Measurements from ENCODE around the gene TPX2.
A peak's percentile ranks its signal among the peaks of the same experiment; 100 is the strongest.

The TPX2 gene

DNA sequence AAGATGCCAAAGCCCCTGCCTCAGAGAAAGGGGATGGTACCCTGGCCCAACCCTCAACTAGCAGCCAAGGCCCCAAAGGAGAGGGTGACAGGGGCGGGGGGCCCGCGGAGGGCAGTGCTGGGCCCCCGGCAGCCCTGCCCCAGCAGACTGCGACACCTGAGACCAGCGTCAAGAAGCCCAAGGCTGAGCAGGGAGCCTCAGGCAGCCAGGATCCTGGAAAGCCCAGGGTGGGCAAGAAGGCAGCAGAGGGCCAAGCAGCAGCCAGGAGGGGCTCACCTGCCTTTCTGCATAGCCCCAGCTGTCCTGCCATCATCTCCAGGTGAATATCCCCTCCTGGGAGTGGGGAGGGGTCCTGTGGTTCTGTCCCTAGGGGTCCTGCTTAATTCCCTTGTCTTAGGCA, 81.1 kb downstream of the TPX2 start:
- TF ChIP-seq, protein P1, sequence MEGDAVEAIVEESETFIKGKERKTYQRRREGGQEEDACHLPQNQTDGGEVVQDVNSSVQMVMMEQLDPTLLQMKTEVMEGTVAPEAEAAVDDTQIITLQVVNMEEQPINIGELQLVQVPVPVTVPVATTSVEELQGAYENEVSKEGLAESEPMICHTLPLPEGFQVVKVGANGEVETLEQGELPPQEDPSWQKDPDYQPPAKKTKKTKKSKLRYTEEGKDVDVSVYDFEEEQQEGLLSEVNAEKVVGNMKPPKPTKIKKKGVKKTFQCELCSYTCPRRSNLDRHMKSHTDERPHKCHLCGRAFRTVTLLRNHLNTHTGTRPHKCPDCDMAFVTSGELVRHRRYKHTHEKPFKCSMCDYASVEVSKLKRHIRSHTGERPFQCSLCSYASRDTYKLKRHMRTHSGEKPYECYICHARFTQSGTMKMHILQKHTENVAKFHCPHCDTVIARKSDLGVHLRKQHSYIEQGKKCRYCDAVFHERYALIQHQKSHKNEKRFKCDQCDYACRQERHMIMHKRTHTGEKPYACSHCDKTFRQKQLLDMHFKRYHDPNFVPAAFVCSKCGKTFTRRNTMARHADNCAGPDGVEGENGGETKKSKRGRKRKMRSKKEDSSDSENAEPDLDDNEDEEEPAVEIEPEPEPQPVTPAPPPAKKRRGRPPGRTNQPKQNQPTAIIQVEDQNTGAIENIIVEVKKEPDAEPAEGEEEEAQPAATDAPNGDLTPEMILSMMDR (IDR thresholded peaks at IDR 0.05) = no peak
- Histone ChIP-seq H3K27ac (peak overlapping the region in 1 of 2 donors; percentile 80), H3K4me3 (peak overlapping the region; percentile 35)
- DNase-seq (ENCODE audit: low spot score) = peak; percentile 64

- Histone ChIP-seq H3K27ac (peak overlapping the region; percentile 26 to 80), H3K4me3 (no peak overlapping the region)
- TF ChIP-seq, protein P1 (IDR thresholded peaks at IDR 0.05) = no peak
- no peak for DNase-seq (ENCODE audit: low spot score)
Measured at GRCh38 chr20:31821427-31821826, 82.3 kb downstream of the TPX2 start.

GRCh38 chr20:31822421-31823330, 83.6 kb downstream of the TPX2 start:
- DNase-seq (ENCODE audit: low spot score) = peak; percentile 90
- peak overlapping the region; percentile 64 to 90 for H3K27ac ChIP-seq
- TF ChIP-seq, protein P1 (IDR thresholded peaks at IDR 0.05) = peak; percentile 92
- H3K4me3 ChIP-seq = peak overlapping the region; percentile 52

GRCh38 chr20:31823360-31824124, 84.5 kb downstream of the TPX2 start:
- peak overlapping the region; percentile 64 to 90 for H3K27ac ChIP-seq
- TF ChIP-seq, protein P1 (IDR thresholded peaks at IDR 0.05) = no peak
- H3K4me3 ChIP-seq = peak overlapping the region; percentile 52
- no peak for DNase-seq (ENCODE audit: low spot score)

DNA sequence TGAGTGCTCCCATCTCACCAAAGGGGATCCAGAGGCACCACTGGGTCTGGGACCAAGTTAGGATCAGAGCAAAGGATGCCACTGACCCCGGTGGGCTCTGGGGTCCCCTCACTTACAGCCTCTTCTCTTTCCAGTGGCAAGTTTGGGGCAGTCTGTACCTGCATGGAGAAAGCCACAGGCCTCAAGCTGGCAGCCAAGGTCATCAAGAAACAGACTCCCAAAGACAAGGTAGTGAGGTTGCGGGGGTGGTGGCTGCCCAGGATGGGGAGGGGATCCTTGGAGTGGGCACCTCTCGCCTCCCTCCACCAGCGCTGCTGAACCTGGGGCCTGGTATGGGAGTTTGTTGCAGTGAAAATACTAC, 85.0 kb downstream of the TPX2 start:
- TF ChIP-seq, protein P1 (IDR thresholded peaks at IDR 0.05) = no peak

GRCh38 chr20:31824554-31825313, 85.6 kb downstream of the TPX2 start:
- no peak overlapping the region for H3K27ac ChIP-seq
- H3K4me3 ChIP-seq = no peak overlapping the region
- TF ChIP-seq, protein P1 (IDR thresholded peaks at IDR 0.05) = no peak
- no peak for DNase-seq (ENCODE audit: low spot score)

More for the DNA sequence above, 85.0 kb downstream of the TPX2 start:
- H3K4me3 ChIP-seq = no peak overlapping the region
- no peak for DNase-seq (ENCODE audit: low spot score)
- peak overlapping the region in 1 of 2 donors; percentile 90 for H3K27ac ChIP-seq
